MCF 10A (cell line): Measurements from ENCODE around the gene HS6ST1. TPM values are rescaled to one million over a fixed set of nuclear protein-coding genes. Genes with fewer than 3 reads are reported as not detected.

Experiments
- Bru-seq: library from RNA; stranded (reverse); fragments of 400-500 nt; gene quantifications from one replicate; lab custom pipeline; 2021; lab: Mats Ljungman, UMichigan
- BruChase-seq, 2 experiments: library from RNA; stranded (reverse); fragments of 400-500 nt; gene quantifications; one replicate each; lab custom pipeline; 2021; lab: Mats Ljungman, UMichigan
- BruUV-seq: library from RNA; stranded (reverse); fragments of 400-500 nt; replicated peaks from 2 replicates; lab custom pipeline; 2021; lab: Mats Ljungman, UMichigan
- CTCF ChIA-PET: fragments of 300-600 bp; sonication (Branson Sonifier 250); formaldehyde crosslinking; extraction: SDS; loops from one replicate; lab custom pipeline; 2021; ENCODE audit warnings: antibody characterized with exemption, inconsistent platforms; lab: Yijun Ruan, JAX
- POLR2A ChIA-PET: fragments of 300-600, 350-650 bp; sonication (Branson Sonifier 250); formaldehyde crosslinking; extraction: SDS; loops from one replicate; lab custom pipeline; 2020; ENCODE audit warnings: antibody characterized with exemption, inconsistent platforms; lab: Yijun Ruan, JAX
- DNase-seq: peaks from one replicate; pipeline ENCODE4 v3.0.0-alpha.2; 2018; ENCODE audit not compliant: unreplicated experiment
- H3K27ac Mint-ChIP-seq: one replicate; pipeline ENCODE4 v1.8.0; 2022; ENCODE audit warnings: mild to moderate bottlenecking, low read depth, mixed read lengths; ENCODE audit not compliant: unreplicated experiment
- H3K27me3 Mint-ChIP-seq: one replicate; pipeline ENCODE4 v1.8.0; 2022; ENCODE audit warnings: mixed read lengths; ENCODE audit not compliant: insufficient read depth, unreplicated experiment
- H3K36me3 Mint-ChIP-seq: one replicate; pipeline ENCODE4 v1.8.0; 2022; ENCODE audit warnings: mild to moderate bottlenecking, moderate library complexity, mixed read lengths; ENCODE audit not compliant: insufficient read depth, unreplicated experiment
- H3K4me1 Mint-ChIP-seq: one replicate; pipeline ENCODE4 v1.8.0; 2022; ENCODE audit warnings: mixed read lengths; ENCODE audit not compliant: insufficient read depth, unreplicated experiment
- H3K4me3 Mint-ChIP-seq: one replicate; pipeline ENCODE4 v1.8.0; 2022; ENCODE audit warnings: mild to moderate bottlenecking, moderate library complexity, mixed read lengths; ENCODE audit not compliant: unreplicated experiment
- H3K9me3 Mint-ChIP-seq: one replicate; pipeline ENCODE4 v1.8.0; 2022; ENCODE audit warnings: mixed read lengths; ENCODE audit not compliant: unreplicated experiment
- intact Hi-C: fragments of 100-400 bp; cut with micrococcal nuclease; formaldehyde crosslinking; loops from 2 replicates; pipeline ENCODE4 v1.14.1; 2022
- long read RNA-seq: library from polyadenylated mRNA; stranded (forward); transcript quantifications from one replicate; pipeline ENCODE4 v2.0.0, GENCODE V29; 2022
- total RNA-seq: library from RNA; stranded (reverse); gene quantifications from 2 replicates; pipeline ENCODE4 v1.2.3, GENCODE V29; 2022
- TF ChIP-seq, protein P1 (sequence below): fragments of 200-600 bp; IDR thresholded peaks from one replicate; pipeline ENCODE4 v1.8.0; 2022; ENCODE audit warnings: antibody characterized with exemption, mild to moderate bottlenecking; ENCODE audit not compliant: unreplicated experiment

Gene HS6ST1
- total RNA-seq (9.6 and 11.4 TPM in 2 replicates), Bru-seq, nascent RNA (percentile 46 among the genes with signal in this experiment), BruChase-seq, experiment 1, labeled RNA remaining after a 6-hour chase (percentile 49 among the genes with signal in this experiment), BruChase-seq, experiment 2, labeled RNA remaining after a 2-hour chase (percentile 47 among the genes with signal in this experiment)
- long read RNA-seq, partial matches to known transcripts: 0 of 29 reads
- long read RNA-seq, other reads (novel, unspliced or antisense): 25 of 29 reads

GRCh38 chr2:128318776-128319464 lies at the start of gene HS6ST1:
Gene HS6ST1, minus strand, starts transcription at chr2:128318868. Its CDS starts 305 bp downstream, at chr2:128318563.
- BruUV-seq: no TSS peak
- Mint-ChIP-seq H3K27me3 (no peaks in the 10 kb centered on the region), H3K27ac (no peak within 1 kb of the TSS), H3K9me3 (no peaks in the 10 kb centered on the region), H3K4me1 (peaks cover 18% of the 10 kb centered on the region), H3K4me3 (peak within 1 kb of the TSS; percentile 82), H3K36me3 (peaks cover 6% of the 10 kb centered on the region)
- ChIA-PET POLR2A (no interaction called here), CTCF (no interaction called here)
- intact Hi-C loops: no loop called here
- TF ChIP-seq, protein P1, sequence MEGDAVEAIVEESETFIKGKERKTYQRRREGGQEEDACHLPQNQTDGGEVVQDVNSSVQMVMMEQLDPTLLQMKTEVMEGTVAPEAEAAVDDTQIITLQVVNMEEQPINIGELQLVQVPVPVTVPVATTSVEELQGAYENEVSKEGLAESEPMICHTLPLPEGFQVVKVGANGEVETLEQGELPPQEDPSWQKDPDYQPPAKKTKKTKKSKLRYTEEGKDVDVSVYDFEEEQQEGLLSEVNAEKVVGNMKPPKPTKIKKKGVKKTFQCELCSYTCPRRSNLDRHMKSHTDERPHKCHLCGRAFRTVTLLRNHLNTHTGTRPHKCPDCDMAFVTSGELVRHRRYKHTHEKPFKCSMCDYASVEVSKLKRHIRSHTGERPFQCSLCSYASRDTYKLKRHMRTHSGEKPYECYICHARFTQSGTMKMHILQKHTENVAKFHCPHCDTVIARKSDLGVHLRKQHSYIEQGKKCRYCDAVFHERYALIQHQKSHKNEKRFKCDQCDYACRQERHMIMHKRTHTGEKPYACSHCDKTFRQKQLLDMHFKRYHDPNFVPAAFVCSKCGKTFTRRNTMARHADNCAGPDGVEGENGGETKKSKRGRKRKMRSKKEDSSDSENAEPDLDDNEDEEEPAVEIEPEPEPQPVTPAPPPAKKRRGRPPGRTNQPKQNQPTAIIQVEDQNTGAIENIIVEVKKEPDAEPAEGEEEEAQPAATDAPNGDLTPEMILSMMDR: no peak
- DNase-seq: peak; percentile 73

GRCh38 chr2:128367601-128368359 lies 49.1 kb upstream of the HS6ST1 start:
- intact Hi-C loops: no loop called here
- CTCF ChIA-PET: no interaction called here
- Mint-ChIP-seq H3K4me1 (no peaks in the 10 kb centered on the region), H3K27ac (no peak overlapping the region), H3K27me3 (no peaks in the 10 kb centered on the region), H3K36me3 (peaks cover 14% of the 10 kb centered on the region), H3K4me3 (no peak overlapping the region), H3K9me3 (no peaks in the 10 kb centered on the region)
- POLR2A ChIA-PET: no interaction called here
- BruUV-seq: no TSS peak
- DNase-seq: no peak
- TF ChIP-seq, protein P1: no peak

DNA sequence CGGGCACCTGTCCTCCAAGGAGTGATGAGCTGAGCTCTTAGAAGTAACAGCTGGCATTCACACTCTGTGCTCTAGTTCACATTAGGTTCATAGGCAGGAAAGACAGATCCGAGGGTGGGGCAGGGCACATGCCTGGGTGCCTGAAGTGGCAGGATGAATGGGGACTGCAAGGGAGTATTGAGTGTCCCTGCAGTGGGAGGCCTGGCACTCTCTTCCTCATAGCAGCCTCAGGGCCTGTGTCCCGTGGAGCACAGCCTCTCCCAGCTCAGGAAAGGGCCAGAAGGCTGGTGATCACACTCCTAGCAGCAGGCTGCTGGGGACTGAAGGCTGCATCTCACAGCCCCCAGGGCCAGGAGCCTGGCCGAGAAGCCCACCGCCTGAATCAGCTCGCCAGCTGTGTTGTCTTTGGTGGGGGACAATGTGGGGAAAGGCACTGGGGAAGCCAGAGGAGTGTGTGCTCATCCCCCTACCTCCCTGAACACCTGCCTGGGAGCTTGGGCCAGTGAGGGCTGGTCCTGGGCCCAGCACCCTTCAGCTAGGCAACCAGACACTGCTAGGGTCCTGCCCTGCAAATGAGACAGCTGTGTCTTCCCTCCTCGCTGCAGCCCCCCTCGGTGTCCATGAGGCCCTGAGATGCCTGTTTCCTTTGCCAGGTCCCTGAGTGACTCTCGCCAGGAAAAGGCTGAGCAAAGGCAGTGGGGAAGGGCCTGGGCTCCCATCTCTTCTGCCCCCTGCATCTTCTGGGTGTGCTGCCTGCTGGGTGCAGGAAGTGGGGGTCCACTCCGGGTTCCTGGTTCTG lies 48.2 kb upstream of the HS6ST1 start:
- POLR2A ChIA-PET: no interaction called here
- no peaks in the 10 kb centered on the region for H3K4me1 Mint-ChIP-seq
- no peak for DNase-seq
- H3K4me3 Mint-ChIP-seq: no peak overlapping the region
- no peak overlapping the region for H3K27ac Mint-ChIP-seq
- H3K36me3 Mint-ChIP-seq: peaks cover 14% of the 10 kb centered on the region
- BruUV-seq: no TSS peak
- intact Hi-C loops: no loop called here
- TF ChIP-seq, protein P1: no peak
- H3K9me3 Mint-ChIP-seq: no peaks in the 10 kb centered on the region
- CTCF ChIA-PET: interaction anchor here (0.6 to 0.7 kb wide), 2 partner anchors 29 to 133 kb away, joined by 3 read pairs; no protein-coding TSS in a partner anchor
- no peaks in the 10 kb centered on the region for H3K27me3 Mint-ChIP-seq
